COLO668 (cell line): ENCODE data around the gene PURA.
A peak's percentile ranks its signal among the peaks of the same experiment; 100 is the strongest.

Experiments used
- DNase-seq: peaks from one replicate; lab custom pipeline; 2025; ENCODE audit not compliant: unreplicated experiment; lab: John Stamatoyannopoulos, UW

PURA gene

DNA sequence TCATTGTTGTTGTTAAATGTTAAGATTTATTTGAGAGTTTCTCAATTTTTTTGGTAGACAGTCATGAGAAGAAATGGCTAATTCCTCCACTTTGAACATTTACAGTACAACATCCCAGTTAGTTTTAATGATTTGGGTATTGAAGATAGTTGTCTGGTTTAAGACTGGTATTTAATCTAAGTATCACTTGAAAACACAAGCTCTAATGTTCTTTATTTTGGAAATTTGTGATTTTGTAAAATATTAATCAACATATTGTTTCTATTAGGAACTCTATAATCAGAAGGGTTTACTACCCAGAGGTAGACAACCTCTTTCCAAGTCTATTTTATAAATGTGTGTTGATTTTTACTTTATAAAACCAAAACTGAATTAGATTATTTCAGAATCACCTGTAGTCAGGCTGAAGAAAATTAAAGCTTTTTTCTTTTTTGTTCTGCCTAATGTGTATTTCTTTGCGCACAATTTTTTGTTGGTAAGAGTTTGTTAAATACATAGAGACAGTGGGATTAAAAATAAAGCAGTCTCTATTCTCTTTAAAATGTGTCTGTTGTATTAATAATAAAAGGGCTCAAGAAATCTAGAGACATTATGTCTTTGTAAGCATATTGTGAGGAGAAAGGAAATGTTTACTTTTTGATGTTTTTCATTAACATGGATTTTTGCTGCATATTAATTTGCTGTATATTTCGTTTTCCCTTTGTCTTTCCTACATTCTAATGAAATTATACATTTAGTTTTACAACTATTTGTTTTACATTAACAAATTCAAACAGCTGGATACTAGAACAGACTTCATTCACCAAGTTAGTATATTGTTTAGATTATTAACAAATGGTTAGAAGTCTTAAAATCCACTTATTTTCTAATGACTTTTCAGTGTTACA is 3.9 kb upstream of the PURA start:
- DNase-seq, result no peak

GRCh38 chr5:140110646-140110957 is 3.3 kb upstream of the PURA start:
- no peak for DNase-seq

DNA sequence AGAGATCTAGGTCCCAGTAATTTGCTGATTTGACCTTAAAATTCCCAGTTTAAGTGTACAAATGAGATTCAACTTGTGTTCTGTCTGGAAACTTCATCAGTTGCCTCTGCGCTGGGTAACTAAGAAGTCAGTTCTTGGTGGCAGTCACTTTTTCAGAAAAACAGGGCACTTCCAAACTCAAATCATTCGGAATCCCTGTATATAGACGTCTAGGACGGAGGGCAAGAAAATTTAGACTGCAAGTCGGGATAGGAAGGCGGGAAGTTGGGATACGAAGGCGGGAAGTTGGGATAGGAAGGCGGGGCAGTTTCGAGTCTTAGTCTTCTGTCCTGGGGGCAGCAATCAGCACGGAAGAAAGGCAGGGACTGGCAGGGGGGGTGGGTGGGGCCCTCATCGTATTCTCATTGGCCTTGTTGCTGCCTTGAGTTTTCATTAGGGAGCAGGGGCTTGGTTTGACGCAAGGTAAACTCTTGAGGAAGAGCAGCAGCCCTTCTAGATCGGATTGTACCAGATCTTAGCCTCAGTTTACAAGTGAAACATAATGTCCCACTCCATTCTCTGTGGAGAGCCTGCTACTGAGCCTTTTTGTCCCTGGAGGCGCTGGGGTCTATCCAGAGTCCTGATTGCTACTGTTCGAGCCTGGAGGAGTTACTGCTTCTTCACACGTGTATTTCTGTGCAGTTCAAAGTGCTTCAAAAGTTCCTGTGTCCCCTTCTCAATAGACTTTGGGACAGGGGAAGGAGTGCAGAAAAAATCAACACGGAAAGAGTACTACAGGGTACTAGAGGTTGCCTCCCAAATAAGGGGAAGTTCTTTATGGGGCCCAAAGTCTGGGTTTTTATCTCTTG is 2.7 kb upstream of the PURA start:
- DNase-seq, result no peak

- DNase-seq, result no peak
Measured at GRCh38 chr5:140111859-140112551, 1.9 kb upstream of the PURA start.

- no peak for DNase-seq
Measured at GRCh38 chr5:140112685-140113179, 1.2 kb upstream of the PURA start.

DNA sequence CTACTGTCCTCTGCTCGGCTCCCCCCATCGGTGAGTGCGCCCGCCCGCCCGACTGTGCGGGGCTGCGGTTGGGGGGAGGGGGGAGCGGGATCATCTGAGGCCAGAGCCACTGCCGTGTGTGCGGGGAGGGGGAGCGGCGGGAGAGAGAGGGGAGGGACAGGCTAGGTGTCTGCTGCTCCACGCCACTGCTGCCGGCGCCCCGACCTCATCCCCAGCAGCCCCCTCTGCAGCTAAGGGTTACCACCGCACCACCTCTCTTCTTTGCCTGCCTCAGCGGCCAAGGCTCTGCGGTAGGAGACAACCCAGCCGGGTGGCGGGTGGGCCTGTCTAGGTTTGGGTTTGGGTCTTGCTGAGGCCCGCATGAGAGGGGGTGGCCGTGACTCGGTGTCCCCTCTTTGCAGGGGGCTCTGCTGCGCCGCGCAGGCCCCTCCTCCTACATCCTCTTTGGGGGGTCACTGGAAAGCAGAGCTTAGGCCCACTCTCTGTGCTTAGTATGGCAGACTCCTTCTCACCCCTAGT is 670 bp upstream of the PURA start:
- DNase-seq, result no peak

- peak; percentile 57 for DNase-seq
Measured at GRCh38 chr5:140114341-140115185, 654 bp downstream of the PURA start.

- no peak for DNase-seq
Measured at GRCh38 chr5:140115186-140115500, 1.2 kb downstream of the PURA start.

DNA sequence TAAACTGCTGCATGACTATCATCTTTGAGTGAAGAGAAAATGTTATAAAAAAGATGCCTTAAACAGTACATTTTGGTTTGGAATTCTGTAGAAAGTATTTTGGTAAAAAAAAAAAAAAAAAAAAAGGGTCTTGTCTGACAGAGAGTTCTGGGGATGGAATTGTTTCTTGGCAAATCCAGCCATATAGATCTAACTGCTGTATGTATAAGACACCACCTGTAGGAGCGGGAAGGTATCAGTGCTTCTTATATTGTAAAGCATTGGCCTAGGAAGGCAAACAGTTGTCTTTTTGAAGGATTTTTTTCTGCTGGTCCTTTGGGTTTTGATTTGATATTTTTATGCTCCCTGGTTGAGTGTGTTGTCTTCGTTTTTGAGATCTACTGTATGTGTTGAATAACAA is 2.8 kb downstream of the PURA start:
- no peak for DNase-seq

- no peak for DNase-seq
Measured at GRCh38 chr5:140117523-140117922, 3.6 kb downstream of the PURA start.

- no peak for DNase-seq
Measured at GRCh38 chr5:140118302-140118936, 4.5 kb downstream of the PURA start.

DNA sequence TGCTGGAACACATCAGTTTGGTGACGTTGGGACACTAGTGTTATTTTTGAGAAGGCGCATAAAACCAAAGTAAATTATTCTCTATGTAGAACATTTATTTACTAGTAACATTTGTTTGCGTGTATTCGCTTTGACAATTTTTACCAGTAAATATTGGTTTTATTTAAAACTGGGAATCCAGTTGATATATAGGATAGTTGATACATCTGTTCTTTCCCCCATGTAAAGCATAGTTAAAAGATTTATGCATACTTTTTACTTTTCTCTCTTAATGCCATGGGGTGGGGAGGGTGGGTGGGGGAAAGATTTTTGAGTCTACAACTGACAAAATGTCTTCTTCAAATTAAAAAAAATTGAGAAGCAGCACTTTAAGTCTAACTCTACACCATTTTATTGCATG is 11.7 kb downstream of the PURA start, which contains the start of gene IGIP:
Gene IGIP (plus strand): TSS at position 301 of the 400 bp plus-strand sequence. CDS start 2,540 bp downstream, outside the sequence.
- no peak for DNase-seq

GRCh38 chr5:140126315-140127012 is 12.6 kb downstream of the PURA start:
- no peak for DNase-seq

GRCh38 chr5:140128376-140128775 is 14.5 kb downstream of the PURA start:
- no peak for DNase-seq

- DNase-seq, result no peak
Measured at GRCh38 chr5:140130949-140131733, 17.2 kb downstream of the PURA start.

DNA sequence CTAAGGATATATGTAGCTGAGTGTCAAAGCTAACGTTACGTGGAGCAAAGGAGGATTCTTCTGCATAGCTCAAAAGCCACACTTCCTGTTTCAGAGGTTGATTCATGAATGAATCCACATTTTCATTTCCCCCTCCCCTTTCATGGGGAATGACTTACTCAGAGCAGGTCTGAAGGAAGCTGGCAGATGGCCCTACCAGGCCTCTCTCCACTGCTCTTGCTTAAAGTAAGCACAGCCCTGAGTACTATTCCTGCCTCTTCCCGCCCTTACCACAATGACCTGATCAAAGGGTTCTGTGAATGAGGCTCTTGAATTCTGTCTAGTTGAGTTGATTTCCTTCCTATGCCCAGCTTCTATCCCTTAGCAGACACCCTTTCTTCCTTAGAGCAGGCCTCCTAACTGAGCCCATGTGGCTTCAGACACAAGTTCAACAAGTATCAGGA is 18.1 kb downstream of the PURA start:
- DNase-seq, result no peak

- DNase-seq, result no peak
Measured at GRCh38 chr5:140133514-140134167, 19.7 kb downstream of the PURA start.
